ENCODE measurements around the gene FKRP.
"Not testable (repeated sequence)": the region's sequence is repeated elsewhere in the genome, so short reads cannot be mapped to it uniquely, and the experiment has no call there.

The FKRP gene

DNA sequence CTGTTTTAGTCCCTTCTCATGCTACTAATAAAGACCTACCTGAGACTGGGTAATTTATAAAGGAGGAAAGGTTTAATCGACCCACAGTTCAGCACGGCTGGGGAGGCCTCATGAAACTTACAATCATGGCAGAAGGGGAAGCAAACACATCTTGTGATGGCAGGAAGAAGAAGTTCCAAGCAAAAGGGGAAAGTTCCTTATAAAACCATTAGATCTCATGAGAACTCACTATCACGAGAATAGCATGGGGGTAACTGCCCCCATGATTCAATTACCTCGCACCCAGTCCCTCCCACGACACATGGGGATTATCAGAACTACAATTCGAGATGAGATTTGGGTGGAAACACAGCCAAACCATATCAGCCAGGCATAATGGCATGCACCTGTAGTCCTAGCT lies 13.3 kb downstream of the FKRP start:
- H4K20me1 ChIP-seq (ENCODE audit: insufficient read depth, low read length, poor library complexity, severe bottlenecking) = no peaks in the 10 kb centered on the region
- H3K9me2 ChIP-seq (replicated peaks; ENCODE audit: low read depth, low read length) = no peaks in the 10 kb centered on the region
- no peaks in the 10 kb centered on the region for H3K36me3 ChIP-seq (ENCODE audit: insufficient read depth, low read length)
- TF ChIP-seq EZH2phosphoT487 (IDR thresholded peaks at IDR 0.05; ENCODE audit: borderline replicate concordance) = no peak
- TF ChIP-seq, protein P1, sequence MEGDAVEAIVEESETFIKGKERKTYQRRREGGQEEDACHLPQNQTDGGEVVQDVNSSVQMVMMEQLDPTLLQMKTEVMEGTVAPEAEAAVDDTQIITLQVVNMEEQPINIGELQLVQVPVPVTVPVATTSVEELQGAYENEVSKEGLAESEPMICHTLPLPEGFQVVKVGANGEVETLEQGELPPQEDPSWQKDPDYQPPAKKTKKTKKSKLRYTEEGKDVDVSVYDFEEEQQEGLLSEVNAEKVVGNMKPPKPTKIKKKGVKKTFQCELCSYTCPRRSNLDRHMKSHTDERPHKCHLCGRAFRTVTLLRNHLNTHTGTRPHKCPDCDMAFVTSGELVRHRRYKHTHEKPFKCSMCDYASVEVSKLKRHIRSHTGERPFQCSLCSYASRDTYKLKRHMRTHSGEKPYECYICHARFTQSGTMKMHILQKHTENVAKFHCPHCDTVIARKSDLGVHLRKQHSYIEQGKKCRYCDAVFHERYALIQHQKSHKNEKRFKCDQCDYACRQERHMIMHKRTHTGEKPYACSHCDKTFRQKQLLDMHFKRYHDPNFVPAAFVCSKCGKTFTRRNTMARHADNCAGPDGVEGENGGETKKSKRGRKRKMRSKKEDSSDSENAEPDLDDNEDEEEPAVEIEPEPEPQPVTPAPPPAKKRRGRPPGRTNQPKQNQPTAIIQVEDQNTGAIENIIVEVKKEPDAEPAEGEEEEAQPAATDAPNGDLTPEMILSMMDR (conservative IDR thresholded peaks at IDR 0.05; ENCODE audit: low read length) = no peak
- H3K4me3 ChIP-seq (ENCODE audit: low read length, poor library complexity, severe bottlenecking) = no peak overlapping the region
- H3F3A ChIP-seq (ENCODE audit: low read depth) = no peaks in the 10 kb centered on the region
- H3K4me2 ChIP-seq (ENCODE audit: low read depth, low read length, poor library complexity, severe bottlenecking) = no peak overlapping the region
- H2AFZ ChIP-seq (ENCODE audit: low read length) = no peak overlapping the region
- H3K79me2 ChIP-seq (ENCODE audit: insufficient read depth, low read length) = no peaks in the 10 kb centered on the region
- no peaks in the 10 kb centered on the region for H3K27me3 ChIP-seq (ENCODE audit: insufficient read depth, low read length, poor library complexity, severe bottlenecking)
- H3K4me1 ChIP-seq (ENCODE audit: insufficient read depth, low read length, poor library complexity, severe bottlenecking) = no peaks in the 10 kb centered on the region
- no peaks in the 10 kb centered on the region for H3K9me3 ChIP-seq (ENCODE audit: insufficient read depth, low read depth, low read length)
- no peak overlapping the region for H3K9ac ChIP-seq (ENCODE audit: low read depth, low read length, poor library complexity, severe bottlenecking)

DNA sequence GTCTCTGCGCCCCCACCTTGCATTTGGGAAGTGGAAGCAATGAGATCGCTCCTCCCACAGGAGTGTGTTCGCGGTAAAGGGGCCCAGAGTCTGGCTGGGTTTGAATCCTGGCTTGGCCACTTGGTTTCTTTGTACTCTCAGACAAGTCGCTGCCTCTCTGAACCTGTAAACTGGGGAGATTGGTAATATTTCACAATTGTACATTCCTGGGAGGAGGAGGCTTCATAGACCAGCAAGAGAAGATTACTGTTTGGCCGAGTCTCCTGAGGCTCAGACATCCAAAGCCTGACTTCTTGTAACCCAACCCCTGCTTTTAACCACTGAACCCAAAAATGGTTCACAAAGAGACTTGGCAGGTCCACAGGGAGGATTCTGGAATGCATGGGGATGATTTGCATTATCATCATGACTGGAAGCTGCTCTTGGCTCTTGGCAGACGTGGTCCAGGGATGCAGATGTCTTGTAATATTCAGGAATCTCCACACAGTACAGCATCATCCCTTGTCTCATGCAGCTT lies 14.0 kb downstream of the FKRP start:
- H3K36me3 ChIP-seq (ENCODE audit: insufficient read depth, low read length) = no peaks in the 10 kb centered on the region
- no peaks in the 10 kb centered on the region for H4K20me1 ChIP-seq (ENCODE audit: insufficient read depth, low read length, poor library complexity, severe bottlenecking)
- no peak overlapping the region for H3K4me3 ChIP-seq (ENCODE audit: low read length, poor library complexity, severe bottlenecking)
- no peaks in the 10 kb centered on the region for H3K9me2 ChIP-seq (replicated peaks; ENCODE audit: low read depth, low read length)
- H3K9me3 ChIP-seq (ENCODE audit: insufficient read depth, low read depth, low read length) = no peaks in the 10 kb centered on the region
- H3K4me2 ChIP-seq (ENCODE audit: low read depth, low read length, poor library complexity, severe bottlenecking) = no peak overlapping the region
- no peaks in the 10 kb centered on the region for H3K27me3 ChIP-seq (ENCODE audit: insufficient read depth, low read length, poor library complexity, severe bottlenecking)
- H2AFZ ChIP-seq (ENCODE audit: low read length) = no peak overlapping the region
- H3K9ac ChIP-seq (ENCODE audit: low read depth, low read length, poor library complexity, severe bottlenecking) = no peak overlapping the region
- H3K79me2 ChIP-seq (ENCODE audit: insufficient read depth, low read length) = no peaks in the 10 kb centered on the region
- H3F3A ChIP-seq (ENCODE audit: low read depth) = no peaks in the 10 kb centered on the region
- peaks cover 5% of the 10 kb centered on the region for H3K4me1 ChIP-seq (ENCODE audit: insufficient read depth, low read length, poor library complexity, severe bottlenecking)
- TF ChIP-seq, protein P1 (conservative IDR thresholded peaks at IDR 0.05; ENCODE audit: low read length) = no peak
- TF ChIP-seq EZH2phosphoT487 (IDR thresholded peaks at IDR 0.05; ENCODE audit: borderline replicate concordance) = no peak

- H3K27me3 ChIP-seq (ENCODE audit: insufficient read depth, low read length, poor library complexity, severe bottlenecking) = no peaks in the 10 kb centered on the region
- H3K79me2 ChIP-seq (ENCODE audit: insufficient read depth, low read length) = no peaks in the 10 kb centered on the region
- H2AFZ ChIP-seq (ENCODE audit: low read length) = no peak overlapping the region
- H3K9me2 ChIP-seq (replicated peaks; ENCODE audit: low read depth, low read length) = no peaks in the 10 kb centered on the region
- H3K4me1 ChIP-seq (ENCODE audit: insufficient read depth, low read length, poor library complexity, severe bottlenecking) = peaks cover 10% of the 10 kb centered on the region
- no peak overlapping the region for H3K4me3 ChIP-seq (ENCODE audit: low read length, poor library complexity, severe bottlenecking)
- H3K9me3 ChIP-seq (ENCODE audit: insufficient read depth, low read depth, low read length) = no peaks in the 10 kb centered on the region
- H3K36me3 ChIP-seq (ENCODE audit: insufficient read depth, low read length) = no peaks in the 10 kb centered on the region
- H4K20me1 ChIP-seq (ENCODE audit: insufficient read depth, low read length, poor library complexity, severe bottlenecking) = no peaks in the 10 kb centered on the region
- no peak overlapping the region for H3K4me2 ChIP-seq (ENCODE audit: low read depth, low read length, poor library complexity, severe bottlenecking)
- no peak for TF ChIP-seq EZH2phosphoT487 (IDR thresholded peaks at IDR 0.05; ENCODE audit: borderline replicate concordance)
- TF ChIP-seq, protein P1 (conservative IDR thresholded peaks at IDR 0.05; ENCODE audit: low read length) = no peak
- H3K9ac ChIP-seq (ENCODE audit: low read depth, low read length, poor library complexity, severe bottlenecking) = no peak overlapping the region
- H3F3A ChIP-seq (ENCODE audit: low read depth) = no peaks in the 10 kb centered on the region
Observed at GRCh38 chr19:46760363-46760762, 14.5 kb downstream of the FKRP start.

- not testable (repeated sequence) for H3K4me3 ChIP-seq (ENCODE audit: low read length, poor library complexity, severe bottlenecking); H3K36me3 ChIP-seq (ENCODE audit: insufficient read depth, low read length); H3K27me3 ChIP-seq (ENCODE audit: insufficient read depth, low read length, poor library complexity, severe bottlenecking); H3K9ac ChIP-seq (ENCODE audit: low read depth, low read length, poor library complexity, severe bottlenecking); H3K79me2 ChIP-seq (ENCODE audit: insufficient read depth, low read length); H3K4me2 ChIP-seq (ENCODE audit: low read depth, low read length, poor library complexity, severe bottlenecking); H2AFZ ChIP-seq (ENCODE audit: low read length); H3K9me3 ChIP-seq (ENCODE audit: insufficient read depth, low read depth, low read length); H3F3A ChIP-seq (ENCODE audit: low read depth); H3K9me2 ChIP-seq (replicated peaks; ENCODE audit: low read depth, low read length); H4K20me1 ChIP-seq (ENCODE audit: insufficient read depth, low read length, poor library complexity, severe bottlenecking)
- peaks cover 12% of the 10 kb centered on the region for H3K4me1 ChIP-seq (ENCODE audit: insufficient read depth, low read length, poor library complexity, severe bottlenecking)
Observed at GRCh38 chr19:46760897-46761296, 15.0 kb downstream of the FKRP start.

Measured in Loucy (cell line).